CD4-positive, alpha-beta T cell treated with Interleukin-10 for 1 hour (primary cell): Measurements from ENCODE around the gene RNF19B.

ENCODE experiments used
- DNase-seq: peaks from one replicate; pipeline ENCODE4 v3.0.0-alpha.2; 2020

The RNF19B gene

GRCh38 chr1:32887623-32888022, 77.0 kb downstream of the RNF19B start:
- DNase-seq = no peak

GRCh38 chr1:32886828-32887414, 77.7 kb downstream of the RNF19B start:
- DNase-seq = no peak
